Cardiac septum (tissue), 1 donor: ENCODE data around the gene WDR86. TPM values are rescaled to one million over a fixed set of nuclear protein-coding genes. Genes with fewer than 3 reads are reported as not detected.

Source experiments
- DNase-seq: peaks from one replicate; pipeline ENCODE4 v3.0.0-alpha.2; 2020; ENCODE audit warnings: low spot score
- intact Hi-C: fragments of 100-400 bp; cut with DNase I; formaldehyde crosslinking; loops from one replicate; pipeline ENCODE4 v1.14.0; 2022
- microRNA-seq: library from miRNA; unstranded; fragments of <30 nt; microRNA quantifications from one replicate; pipeline ENCODE4 v1.2.0, GENCODE V29; 2020
- total RNA-seq: library from RNA; stranded (reverse); fragmentation: NEBNext Ultra II Directional; extraction: Animal tissue kit (Norgen Biotek cat#: 25700); gene quantifications from one replicate; pipeline ENCODE4 v1.2.1, GENCODE V29; 2021
- donor health status: DM: no; HTN: no; CAD: no.

The WDR86 gene
- total RNA-seq, 1 donor from 2014 or later: not detected

GRCh38 chr7:151342102-151342646, 67.7 kb downstream of the WDR86 start:
- intact Hi-C loops: no loop called here
- no peak for DNase-seq

GRCh38 chr7:151341357-151342101, 68.3 kb downstream of the WDR86 start, which contains the start of gene NUB1:
NUB1 (plus strand) TSS chr7:151341812; CDS start chr7:151345350, 3,538 bp downstream.
- peak; percentile 98 for DNase-seq
- intact Hi-C loops: no loop called here

- intact Hi-C loops: no loop called here
- DNase-seq: no peak
Measured at GRCh38 chr7:151340794-151341356, 69.0 kb downstream of the WDR86 start.

GRCh38 chr7:151339651-151340382, 70.0 kb downstream of the WDR86 start:
- intact Hi-C loops: no loop called here
- DNase-seq: no peak

- no peak for DNase-seq
- intact Hi-C loops: no loop called here
Measured at GRCh38 chr7:151338809-151339208, 71.0 kb downstream of the WDR86 start.

- DNase-seq: no peak
- intact Hi-C loops: no loop called here
Measured at GRCh38 chr7:151337346-151337745, 72.5 kb downstream of the WDR86 start.

- intact Hi-C loops: no loop called here
- no peak for DNase-seq
Measured at GRCh38 chr7:151336027-151336708, 73.7 kb downstream of the WDR86 start.

GRCh38 chr7:151334628-151335027, 75.2 kb downstream of the WDR86 start:
- intact Hi-C loops: no loop called here
- DNase-seq: no peak

Small RNA genes lying within 50 kb of the gene (microRNA-seq; reads per million reads assigned to microRNA genes)
- not detected for gene MIR3907

Other genes with a start within 250 kb of the WDR86 start
- gene GBX1, start 242.3 kb downstream of the WDR86 start, total RNA-seq: 0.57 TPM
- 17.3 TPM for gene ASB10, start 222.8 kb downstream of the WDR86 start, total RNA-seq
- gene H2BK1, start 199.6 kb downstream of the WDR86 start, total RNA-seq: not detected
- 28.8 TPM for gene ABCF2, start 182.8 kb downstream of the WDR86 start, total RNA-seq
- 31.0 TPM for gene CHPF2, start 177.6 kb downstream of the WDR86 start, total RNA-seq
- 112 TPM for gene SMARCD3, start 161.3 kb downstream of the WDR86 start, total RNA-seq
- gene NUB1, start 68.2 kb downstream of the WDR86 start, total RNA-seq: 32.6 TPM
- not detected for gene CRYGN, start 30.1 kb upstream of the WDR86 start, total RNA-seq
- gene RHEB, start 109.9 kb upstream of the WDR86 start, total RNA-seq: 113 TPM